Left lobe of liver (tissue), 2 donors: ENCODE measurements around the gene RTP5. TPM values are rescaled to one million over a fixed set of nuclear protein-coding genes. Genes with fewer than 3 reads are reported as not detected.

Experiments used
- ATAC-seq: fragments of 200-7000 bp; cut with Tn5 transposase; one replicate; pipeline ENCODE4 v1.9.1; 2020; ENCODE audit warnings: mild to moderate bottlenecking, moderate library complexity
- DNase-seq: peaks from one replicate; pipeline ENCODE4 v3.0.0-alpha.2; 2020; ENCODE audit warnings: low spot score
- total RNA-seq: library from RNA; stranded (reverse); gene quantifications from one replicate; pipeline ENCODE4 v1.2.1, GENCODE V29; 2021
- donor health status: DM: no; HTN: no; CAD: no; lungs with moderate emphysema.
- donor health status: DM: no; HTN: yes; CAD: no.

Gene RTP5
- total RNA-seq, 1 donor from 2014 or later = not detected

DNA sequence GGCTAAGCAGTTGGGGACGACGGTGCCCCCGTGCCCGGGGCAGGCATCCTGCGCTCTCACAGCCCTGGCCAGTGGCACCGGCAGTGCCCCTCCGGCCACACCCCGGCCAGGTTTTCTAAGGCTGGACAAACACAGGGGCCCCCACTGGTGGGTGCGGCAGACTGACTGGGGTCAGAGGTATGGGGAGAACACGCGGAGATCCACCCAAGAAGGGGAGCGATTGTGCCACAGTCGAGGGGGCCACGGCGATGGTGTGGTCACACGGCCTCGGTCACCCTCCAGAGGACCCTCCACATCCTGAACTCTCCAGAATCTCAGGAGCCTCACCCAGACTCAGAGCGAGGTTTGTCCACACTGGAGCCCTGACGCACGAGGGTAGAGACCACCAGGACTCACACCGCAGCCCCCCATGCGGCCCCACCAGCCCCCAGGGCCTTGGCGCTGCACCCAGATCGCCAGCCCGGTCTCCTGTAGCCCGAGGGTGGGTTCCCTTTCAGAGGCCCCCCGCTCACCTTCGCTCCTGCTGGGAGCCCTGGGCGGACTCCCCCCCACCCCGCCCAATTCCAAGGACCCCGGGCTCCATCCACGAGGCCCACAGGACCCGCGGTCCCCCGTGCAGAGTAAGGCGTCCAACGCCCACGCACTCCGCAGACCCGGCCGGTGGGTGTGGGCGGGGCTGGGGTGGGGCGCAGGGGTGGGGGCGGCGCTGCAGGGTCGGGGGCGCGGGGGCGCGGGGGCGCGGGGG, 26.0 kb upstream of the RTP5 start:
- peak; percentile 44 for DNase-seq
- no peak for ATAC-seq

DNA sequence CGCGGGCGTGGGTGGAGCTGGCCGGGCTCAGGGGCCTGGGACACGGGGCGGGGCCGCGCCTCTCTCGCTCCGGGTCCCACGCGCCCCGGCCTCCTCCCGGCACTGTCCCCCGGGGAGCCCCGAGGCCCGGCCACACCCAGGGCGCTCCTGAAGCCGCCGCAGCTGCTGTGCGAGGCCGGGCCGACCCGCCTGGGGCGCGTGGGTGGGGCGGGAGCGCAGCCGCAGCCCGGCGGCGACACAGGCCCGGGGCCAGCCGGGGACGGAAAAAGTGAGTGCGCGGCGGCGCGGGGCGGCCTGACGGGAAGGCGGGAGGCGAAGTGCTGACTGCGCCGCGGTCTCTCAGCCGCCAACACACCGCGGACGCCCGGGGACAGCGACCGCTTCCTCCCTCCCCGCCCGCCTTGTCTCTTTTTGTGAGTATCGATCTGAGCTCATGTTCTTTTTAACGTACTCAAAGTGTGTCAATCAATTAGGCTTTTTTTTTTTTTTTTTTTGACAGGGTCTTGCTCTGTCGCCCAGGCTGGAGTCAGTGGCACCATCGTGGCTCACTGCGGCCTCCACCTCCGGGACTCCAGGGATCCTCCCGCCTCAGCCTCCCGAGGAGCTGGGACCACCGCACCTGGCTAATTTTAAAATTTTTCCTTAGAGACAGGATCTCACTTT, 25.3 kb upstream of the RTP5 start:
- DNase-seq (peak; percentile 71), ATAC-seq (peak; percentile 92)

GRCh38 chr2:241844831-241845578, 24.5 kb upstream of the RTP5 start:
- DNase-seq (no peak), ATAC-seq (no peak)

DNA sequence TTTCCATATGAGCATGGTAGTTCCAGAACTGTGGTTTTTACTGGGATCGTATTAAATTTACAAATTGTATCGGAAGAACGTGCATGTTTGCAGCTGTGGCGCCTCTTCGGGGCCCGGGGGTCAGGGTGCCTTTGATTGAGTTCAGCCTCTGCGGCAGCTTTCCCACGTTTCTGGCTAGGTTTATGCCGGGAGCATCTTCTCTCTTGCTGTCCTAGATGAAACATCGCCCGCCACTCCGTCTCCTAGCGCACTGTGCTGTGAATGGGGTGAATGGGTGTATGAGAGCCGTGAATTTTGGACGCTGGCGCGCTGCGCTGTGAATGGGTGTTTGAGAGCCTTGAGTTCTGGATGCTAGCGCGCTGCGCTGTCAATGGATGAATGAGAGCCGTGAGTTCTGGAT, 23.1 kb upstream of the RTP5 start:
- DNase-seq = no peak

DNA sequence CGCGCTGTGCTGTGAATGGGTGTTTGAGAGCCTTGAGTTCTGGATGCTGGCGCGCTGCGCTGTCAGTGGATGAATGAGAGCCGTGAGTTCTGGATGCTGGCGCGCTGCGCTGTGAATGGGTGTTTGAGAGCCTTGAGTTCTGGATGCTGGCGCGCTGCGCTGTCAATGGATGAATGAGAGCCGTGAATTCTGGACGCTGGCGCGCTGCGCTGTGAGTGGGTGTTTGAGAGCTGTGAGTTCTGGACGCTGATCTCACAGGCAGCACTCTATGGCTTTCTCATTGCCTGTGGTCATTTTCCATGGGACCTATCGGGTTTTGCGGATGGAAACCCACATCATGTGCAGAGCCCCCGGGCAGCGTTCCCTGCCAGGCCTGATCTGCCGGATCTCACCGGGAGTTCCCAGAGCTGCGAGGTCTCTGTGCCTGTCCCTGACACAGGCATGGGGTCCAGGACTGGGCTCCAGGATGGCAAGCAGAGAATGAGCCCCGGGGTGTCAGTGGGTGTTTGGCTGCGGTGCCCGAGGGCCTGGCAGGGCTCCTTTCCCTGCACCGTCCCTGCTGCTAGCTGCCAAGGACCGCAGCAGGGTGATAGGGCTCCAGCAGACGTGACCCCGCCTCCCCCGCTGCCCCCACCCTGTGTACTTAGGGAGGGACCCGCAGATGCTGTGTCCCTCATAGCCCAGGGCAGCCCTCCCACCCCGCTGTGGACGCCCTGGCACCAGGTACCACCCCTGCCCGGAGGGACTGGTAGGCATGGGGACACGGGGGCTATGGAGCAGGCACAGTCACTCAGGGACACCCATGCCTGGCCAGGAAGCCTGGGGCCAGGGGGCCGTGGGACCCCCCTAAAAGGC, 20.5 kb upstream of the RTP5 start:
- no peak for DNase-seq
- ATAC-seq = no peak

More for the DNA sequence above, 23.1 kb upstream of the RTP5 start:
- ATAC-seq = no peak

- DNase-seq (peak; percentile 43), ATAC-seq (no peak)
Measured at GRCh38 chr2:241849616-241850543, 19.6 kb upstream of the RTP5 start.

GRCh38 chr2:241850544-241851324, 18.8 kb upstream of the RTP5 start:
- DNase-seq (no peak), ATAC-seq (peak; percentile 20)

DNA sequence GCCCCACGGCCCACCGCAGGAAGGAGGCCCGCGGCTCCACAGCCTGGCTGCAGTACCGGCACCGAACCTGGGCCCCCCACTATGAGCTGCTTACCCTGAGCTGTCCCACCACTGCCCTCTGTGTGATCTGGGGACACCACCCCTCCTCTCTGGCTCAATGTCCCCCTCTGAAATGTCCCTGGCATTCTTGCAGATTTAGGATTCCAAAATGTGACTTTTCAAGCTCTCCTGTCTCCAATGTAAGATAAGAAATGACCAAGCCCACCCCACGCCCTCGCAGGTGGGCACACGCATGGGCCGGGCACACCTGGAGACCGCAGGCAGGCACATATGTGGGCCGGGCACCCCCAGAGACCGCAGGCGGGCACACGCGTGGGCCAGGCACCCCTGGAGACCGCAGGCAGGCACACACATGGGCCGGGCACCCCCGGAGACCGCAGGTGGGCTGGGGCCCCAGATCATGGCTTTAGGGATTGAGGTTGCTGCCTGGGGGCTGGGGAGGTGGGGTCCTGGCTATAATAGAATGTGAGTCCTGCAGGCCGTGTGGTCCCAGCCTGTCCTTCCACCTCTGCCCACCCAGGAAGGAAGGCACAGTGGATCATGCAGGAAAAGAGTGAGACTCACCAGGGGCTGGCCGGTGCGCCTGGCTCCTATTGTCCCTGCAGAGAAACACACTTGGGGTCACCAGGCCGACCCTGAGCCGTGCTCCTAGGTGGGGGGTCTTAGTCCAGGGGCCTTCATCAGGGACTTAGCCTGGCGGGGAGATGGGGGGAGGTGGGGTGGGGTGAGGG, 18.0 kb upstream of the RTP5 start:
- ATAC-seq (no peak), DNase-seq (no peak)

GRCh38 chr2:241852116-241852980, 17.2 kb upstream of the RTP5 start:
- ATAC-seq (no peak), DNase-seq (no peak)

GRCh38 chr2:241852981-241853631, 16.4 kb upstream of the RTP5 start:
- DNase-seq (no peak), ATAC-seq (no peak)

DNA sequence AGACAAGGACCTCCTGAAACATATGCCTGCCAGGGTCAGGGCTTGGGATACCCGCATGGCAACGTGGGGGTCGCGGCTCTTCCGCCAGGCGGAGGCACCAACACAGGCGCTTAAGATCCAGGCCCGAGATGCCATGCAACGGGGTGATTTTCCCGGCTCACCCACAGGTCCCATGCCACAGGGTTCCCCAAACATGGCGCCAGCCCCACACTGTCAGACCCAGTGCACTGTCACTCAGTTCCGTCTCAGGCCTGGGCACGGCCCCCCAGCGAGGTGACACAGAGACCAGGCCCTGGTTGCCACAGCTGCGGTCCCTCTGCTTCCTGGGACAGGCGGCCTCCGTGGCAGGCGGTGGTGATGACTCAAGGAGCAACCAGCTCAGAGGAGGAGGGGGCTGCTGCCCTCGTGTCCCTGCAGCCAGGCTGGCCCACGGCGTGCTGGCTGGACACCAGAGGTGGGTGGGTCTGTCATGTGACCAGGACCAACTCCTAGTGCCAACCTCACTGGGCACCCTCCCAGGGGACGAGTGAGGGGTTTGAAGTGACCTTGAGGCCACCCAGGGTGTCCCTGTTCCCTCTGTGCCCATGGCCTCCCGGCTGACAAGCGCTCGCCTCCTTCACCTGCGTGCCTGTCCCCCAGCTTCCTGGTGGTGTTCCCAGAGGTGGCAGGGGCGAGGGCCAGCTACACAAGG, 15.7 kb upstream of the RTP5 start:
- DNase-seq (peak; percentile 40), ATAC-seq (no peak)

GRCh38 chr2:241854342-241855244, 14.9 kb upstream of the RTP5 start:
- DNase-seq (peak; percentile 41), ATAC-seq (no peak)

DNA sequence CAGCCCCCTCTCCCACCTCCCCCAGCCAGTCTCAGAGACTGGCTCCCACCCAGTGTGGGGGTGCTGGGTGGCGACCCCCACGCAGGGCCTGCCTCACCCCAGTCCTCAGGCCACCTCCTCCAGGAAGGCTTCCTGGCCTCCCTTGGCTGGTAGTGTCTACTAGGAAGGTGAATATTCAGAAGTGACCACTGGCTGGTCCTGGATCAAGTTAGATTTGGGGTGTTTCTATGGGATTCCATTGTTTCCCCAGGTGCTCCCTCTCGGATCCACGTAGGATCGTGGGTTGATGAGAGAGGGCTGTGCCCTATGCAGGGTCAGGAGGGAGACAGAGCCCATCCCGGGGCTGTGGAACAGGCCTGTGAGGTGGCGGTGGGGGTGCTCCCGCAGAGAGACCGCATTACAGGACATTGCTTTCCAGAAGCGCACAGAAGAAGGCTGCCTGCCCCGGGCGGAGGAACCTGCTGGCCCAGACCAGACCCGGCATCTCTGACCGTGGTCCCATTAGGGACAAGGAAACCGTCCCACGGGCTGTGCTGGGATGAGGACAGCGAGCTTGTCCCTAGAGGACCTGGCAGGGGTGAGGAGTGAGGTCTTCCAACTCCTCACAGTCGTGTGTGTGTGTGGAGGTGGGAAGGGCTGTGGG, 14.2 kb upstream of the RTP5 start:
- DNase-seq (no peak), ATAC-seq (no peak)

- no peak for DNase-seq
Measured at GRCh38 chr2:241855888-241856422, 13.6 kb upstream of the RTP5 start.

More at GRCh38 chr2:241855888-241856422, 13.6 kb upstream of the RTP5 start:
- ATAC-seq = no peak
